ENCODE measurements around the gene SPINDOC. TPM values are rescaled to one million over a fixed set of nuclear protein-coding genes. Genes with fewer than 3 reads are reported as not detected.

SPINDOC gene
- polyA plus RNA-seq, 3 donors = 0.10 to 3.3 (median 0.20) TPM

GRCh38 chr11:63814383-63814736, 1.1 kb downstream of the SPINDOC start:
- Histone ChIP-seq H3K4me2 (replicated peaks; ENCODE audit: extremely low read depth, low read length, poor library complexity, severe bottlenecking) (peak overlapping the region; percentile 85), H3K4me1 (ENCODE audit: control insufficient read depth in 1 of 2, insufficient read depth in 2 of 2, low read length in 2 of 2) (peaks cover 25 to 28% of the 10 kb centered on the region in 2 donors), H3K9ac (ENCODE audit: insufficient read depth, low read length, poor library complexity, severe bottlenecking) (peak overlapping the region; percentile 71), H3K79me2 (ENCODE audit: insufficient read depth, low read length) (peaks cover 33% of the 10 kb centered on the region), H3K27ac (ENCODE audit: low read depth in 1 of 2, low read length in 2 of 2) (no peak overlapping the region), H3K36me3 (replicated peaks in 1 of 2; ENCODE audit: control insufficient read depth in 1 of 2, insufficient read depth in 2 of 2, low read length in 2 of 2) (peaks cover 6 to 13% of the 10 kb centered on the region in 2 donors), H3K9me3 (replicated peaks in 1 of 2; ENCODE audit: control insufficient read depth in 1 of 2, insufficient read depth in 1 of 2, low read length in 2 of 2) (no peaks in the 10 kb centered on the region), H2AFZ (ENCODE audit: insufficient read depth, low read depth, low read length, poor library complexity, severe bottlenecking) (peak overlapping the region; percentile 93), H3K4me3 (replicated peaks in 1 of 3; ENCODE audit: low read depth in 2 of 3, low read length in 3 of 3) (peak overlapping the region; percentile 61 to 85 (median 77)), H3K27me3 (ENCODE audit: control insufficient read depth in 2 of 2, insufficient read depth in 2 of 2, low read length in 2 of 2) (peaks cover 0 to 7% of the 10 kb centered on the region in 2 donors), H4K20me1 (ENCODE audit: insufficient read depth, low read length) (peaks cover 8% of the 10 kb centered on the region)
- Mint-ChIP-seq H3K4me1 (peaks cover 32% of the 10 kb centered on the region), H3K27ac (no peak overlapping the region), H3K36me3 (peaks cover 15 to 25% of the 10 kb centered on the region in 2 donors), H3K4me3 (peak overlapping the region; percentile 80 to 87), H3K27me3 (ENCODE audit: low read depth in 3 of 3) (peaks cover 11 to 12% (median 12%) of the 10 kb centered on the region in 3 donors), H3K9me3 (no peaks in the 10 kb centered on the region)
- intact Hi-C loops (cut with micrococcal nuclease) = no loop called here
- no peak for DNase-seq
- WGBS (ENCODE audit: insufficient coverage) = 80% methylated on average over 1 of the region's 7 CpGs
- no peak for TF ChIP-seq CTCF (IDR thresholded peaks at IDR 0.05)

- Mint-ChIP-seq H3K4me1 (peaks cover 31% of the 10 kb centered on the region), H3K9me3 (peaks cover 0 to 3% (median 0%) of the 10 kb centered on the region in 7 donors), H3K36me3 (peaks cover 23 to 38% of the 10 kb centered on the region in 2 donors), H3K27ac (peak overlapping the region in 1 of 7 donors; percentile 72), H3K27me3 (ENCODE audit: low read depth in 3 of 3) (peaks cover 11 to 12% (median 12%) of the 10 kb centered on the region in 3 donors), H3K4me3 (no peak overlapping the region)
- Histone ChIP-seq H3K36me3 (replicated peaks in 1 of 2; ENCODE audit: control insufficient read depth in 1 of 2, insufficient read depth in 2 of 2, low read length in 2 of 2) (peaks cover 6 to 23% of the 10 kb centered on the region in 2 donors), H3K4me3 (replicated peaks in 1 of 3; ENCODE audit: low read depth in 2 of 3, low read length in 3 of 3) (no peak overlapping the region), H4K20me1 (ENCODE audit: insufficient read depth, low read length) (peaks cover 8% of the 10 kb centered on the region), H3K9ac (ENCODE audit: insufficient read depth, low read length, poor library complexity, severe bottlenecking) (no peak overlapping the region), H3K4me1 (ENCODE audit: control insufficient read depth in 1 of 2, insufficient read depth in 2 of 2, low read length in 2 of 2) (peaks cover 25 to 28% of the 10 kb centered on the region in 2 donors), H2AFZ (ENCODE audit: insufficient read depth, low read depth, low read length, poor library complexity, severe bottlenecking) (no peak overlapping the region), H3K27me3 (ENCODE audit: control insufficient read depth in 2 of 2, insufficient read depth in 2 of 2, low read length in 2 of 2) (peaks cover 0 to 7% of the 10 kb centered on the region in 2 donors), H3K9me3 (replicated peaks in 1 of 2; ENCODE audit: control insufficient read depth in 1 of 2, insufficient read depth in 1 of 2, low read length in 2 of 2) (no peaks in the 10 kb centered on the region), H3K79me2 (ENCODE audit: insufficient read depth, low read length) (peaks cover 33% of the 10 kb centered on the region), H3K4me2 (replicated peaks; ENCODE audit: extremely low read depth, low read length, poor library complexity, severe bottlenecking) (no peak overlapping the region), H3K27ac (ENCODE audit: low read depth in 1 of 2, low read length in 2 of 2) (no peak overlapping the region)
- no peak for TF ChIP-seq CTCF (IDR thresholded peaks at IDR 0.05)
- WGBS (ENCODE audit: insufficient coverage) = 77% methylated on average over 2 of the region's 6 CpGs
- DNase-seq = peak in 2 of 3 donors; percentile 10 to 27
- intact Hi-C loops (cut with micrococcal nuclease) = no loop called here
These were observed 2.9 kb downstream of the SPINDOC start for GRCh38 chr11:63816166-63816565.
